SK-N-MC (cell line): ENCODE data around the gene OR8D2.

Experiments
- EZH2 ChIP-seq: fragments of 200-600 bp; sonication (generic); IDR thresholded peaks from one replicate; pipeline ENCODE4 v1.6.1; 2017; ENCODE audit warnings: antibody characterized with exemption
- FOXP2 ChIP-seq: optimal IDR thresholded peaks from 2 replicates; pipeline ENCODE3; 2011; ENCODE audit warnings: mild to moderate bottlenecking, moderate library complexity; ENCODE audit not compliant: insufficient read depth; ENCODE audit errors: extremely low read length, control extremely low read depth
- POLR2AphosphoS5 ChIP-seq: IDR thresholded peaks from 2 replicates; pipeline ENCODE4 v1.6.1; 2012; ENCODE audit warnings: mild to moderate bottlenecking, low read depth, low read length, borderline replicate concordance

GRCh38 chr11:124276081-124276480 is 43.9 kb downstream of the OR8D2 start:
- TF ChIP-seq POLR2AphosphoS5 (no peak), EZH2 (no peak), FOXP2 (no peak)
